Psoas muscle (tissue), 8 donors: ENCODE data around the gene TNRC6A. TPM values are rescaled to one million over a fixed set of nuclear protein-coding genes. Genes with fewer than 3 reads are reported as not detected.
A peak's percentile ranks its signal among the peaks of the same experiment; 100 is the strongest.

Experiments used
- ATAC-seq, 4 donors: fragments of 200-7000 bp; cut with Tn5 transposase; one replicate each; pipeline ENCODE4 v1.9.1; 2020; ENCODE audit warnings: moderate library complexity in 3 of 4, mild to moderate bottlenecking in 2 of 4
- DNase-seq, 2 donors: peaks; one replicate each; pipeline ENCODE4 v3.0.0-alpha.2; 2020
- H3K27ac ChIP-seq: fragments of 200-600 bp; one replicate; pipeline ENCODE4 v1.8.0; 2022
- H3K27me3 ChIP-seq, 3 donors: fragments of 200-600 bp in 1 of 3; one replicate each; pipeline versions ENCODE4 v1.6.1 to v1.8.0; 2013 to 2022; ENCODE audit warnings: low read length in 2 of 3, mild to moderate bottlenecking in 2 of 3, moderate library complexity in 1 of 3; ENCODE audit not compliant: insufficient read depth in 3 of 3
- H3K36me3 ChIP-seq, 2 donors: fragments of 200-600 bp in 1 of 2; one replicate each; pipeline versions ENCODE4 v1.6.1 to v1.8.0; 2013 to 2022; ENCODE audit warnings: low read depth in 1 of 2, mild to moderate bottlenecking in 1 of 2, moderate library complexity in 1 of 2; ENCODE audit not compliant: insufficient read depth in 1 of 2
- H3K4me1 ChIP-seq: fragments of 200-600 bp; one replicate; pipeline ENCODE4 v1.8.0; 2022
- H3K4me3 ChIP-seq: fragments of 200-600 bp; one replicate; pipeline ENCODE4 v1.8.0; 2022; ENCODE audit warnings: mild to moderate bottlenecking
- H3K9me3 ChIP-seq: fragments of 200-600 bp; one replicate; pipeline ENCODE4 v1.8.0; 2022
- WGBS, 3 donors: extraction: QIAGEN DNeasy Blood & Tissue Kit; methylation state at CpG; one replicate each; pipeline versions ENCODE4 v1.1.6 to v1.1.7; 2013; 5-methylcytosine and 5-hydroxymethylcytosine counted together
- intact Hi-C, 2 donors: fragments of 100-400 bp; cut with DNase I; formaldehyde crosslinking; loops; one replicate each; pipeline versions ENCODE4 v1.11.0 to v1.14.2; 2022
- polyA plus RNA-seq, 3 donors: library from polyadenylated mRNA; stranded (reverse); fragments of 200-250 nt; gene quantifications; one replicate each; pipeline ENCODE4 v1.2.3, GENCODE V29; 2013
- total RNA-seq, 4 donors: library from RNA; stranded (reverse); fragmentation: NEBNext Ultra II Directional in 2 of 4; extraction: Animal tissue kit (Norgen Biotek cat#: 25700) in 2 of 4; gene quantifications; one replicate each; pipeline versions ENCODE4 v1.2.1 to v1.2.4, GENCODE V29; 2021 to 2023
- TF ChIP-seq, protein P1 (sequence below): fragments of 200-600 bp; IDR thresholded peaks from one replicate; pipeline ENCODE4 v1.8.0; 2022; ENCODE audit warnings: antibody characterized with exemption
- donor health status: healthy with polysubstance abuse.
- donor health status: DM: no; HTN: no; CAD: no; lungs with moderate emphysema.
- donor health status: Bipolar disorder and iron deficiency.
- donor health status: healthy.
- donor health status: DM: yes; HTN: yes; CAD: no.
- donor health status: DM: no; HTN: no; CAD: no.
- donor health status: DM: no; HTN: no; CAD: no.
- donor health status: DM: yes; HTN: yes; CAD: no.

TNRC6A gene
- total and polyA plus RNA-seq, 7 donors, result 6.4 to 30.1 (median 20.9) TPM

DNA sequence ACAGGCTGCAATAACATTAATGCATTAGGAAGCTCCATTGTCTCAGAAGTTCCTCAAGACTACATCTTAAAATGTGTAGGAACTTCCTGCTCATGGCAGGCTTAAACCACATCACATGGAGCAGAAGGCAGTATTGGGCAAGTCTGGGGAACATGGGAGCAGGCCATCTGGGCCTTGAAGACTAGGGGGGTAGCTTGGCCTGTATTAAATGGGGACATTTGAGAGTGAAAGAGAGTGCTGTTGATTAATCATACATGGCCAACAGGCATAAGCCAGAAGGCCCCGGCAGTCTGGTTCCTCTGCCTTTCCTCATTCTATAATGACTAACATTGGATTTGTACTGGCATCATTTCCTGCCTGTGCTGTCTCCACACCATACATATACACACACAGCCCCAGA is 91.1 kb downstream of the TNRC6A start:
- H3K9me3 ChIP-seq, result no peaks in the 10 kb centered on the region
- H3K27ac ChIP-seq, result no peak overlapping the region
- TF ChIP-seq, protein P1, sequence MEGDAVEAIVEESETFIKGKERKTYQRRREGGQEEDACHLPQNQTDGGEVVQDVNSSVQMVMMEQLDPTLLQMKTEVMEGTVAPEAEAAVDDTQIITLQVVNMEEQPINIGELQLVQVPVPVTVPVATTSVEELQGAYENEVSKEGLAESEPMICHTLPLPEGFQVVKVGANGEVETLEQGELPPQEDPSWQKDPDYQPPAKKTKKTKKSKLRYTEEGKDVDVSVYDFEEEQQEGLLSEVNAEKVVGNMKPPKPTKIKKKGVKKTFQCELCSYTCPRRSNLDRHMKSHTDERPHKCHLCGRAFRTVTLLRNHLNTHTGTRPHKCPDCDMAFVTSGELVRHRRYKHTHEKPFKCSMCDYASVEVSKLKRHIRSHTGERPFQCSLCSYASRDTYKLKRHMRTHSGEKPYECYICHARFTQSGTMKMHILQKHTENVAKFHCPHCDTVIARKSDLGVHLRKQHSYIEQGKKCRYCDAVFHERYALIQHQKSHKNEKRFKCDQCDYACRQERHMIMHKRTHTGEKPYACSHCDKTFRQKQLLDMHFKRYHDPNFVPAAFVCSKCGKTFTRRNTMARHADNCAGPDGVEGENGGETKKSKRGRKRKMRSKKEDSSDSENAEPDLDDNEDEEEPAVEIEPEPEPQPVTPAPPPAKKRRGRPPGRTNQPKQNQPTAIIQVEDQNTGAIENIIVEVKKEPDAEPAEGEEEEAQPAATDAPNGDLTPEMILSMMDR, result no peak
- no peaks in the 10 kb centered on the region for H3K27me3 ChIP-seq
- H3K4me3 ChIP-seq, result no peak overlapping the region
- whole genome bisulfite sequencing, 3 donors, result 50 to 75% (median 68%) methylated on average over 1 of the region's 1 CpG
- H3K4me1 ChIP-seq, result no peaks in the 10 kb centered on the region
- ATAC-seq (no peak), DNase-seq (no peak)
- intact Hi-C loops, result no loop called here
- H3K36me3 ChIP-seq, result peaks cover 10 to 99% of the 10 kb centered on the region in 2 donors

DNA sequence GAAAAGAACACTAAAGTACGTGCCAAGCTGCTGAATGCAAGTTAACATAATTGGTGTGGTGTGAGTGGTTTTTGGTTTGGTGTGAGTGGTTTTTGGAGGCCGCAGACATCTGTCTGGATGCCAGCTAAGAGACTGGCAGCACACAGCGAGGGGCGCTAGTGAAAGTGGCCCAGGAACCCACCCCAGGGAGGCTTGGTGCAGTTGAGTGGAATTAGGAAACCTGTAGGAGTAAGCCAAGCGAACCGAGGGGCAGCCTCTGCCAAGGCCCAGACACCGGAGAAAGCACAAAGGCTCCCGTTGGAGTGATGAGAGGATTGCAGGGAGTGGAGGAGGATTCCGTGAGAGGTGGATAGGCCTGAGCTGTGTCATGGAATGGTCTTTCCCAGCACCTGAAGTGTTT is 91.7 kb downstream of the TNRC6A start:
- Histone ChIP-seq H3K27me3 (no peaks in the 10 kb centered on the region), H3K9me3 (no peaks in the 10 kb centered on the region), H3K36me3 (peaks cover 10 to 99% of the 10 kb centered on the region in 2 donors), H3K4me1 (no peaks in the 10 kb centered on the region), H3K4me3 (no peak overlapping the region), H3K27ac (no peak overlapping the region)
- intact Hi-C loops, result no loop called here
- TF ChIP-seq, protein P1, result no peak
- no peak for ATAC-seq
- DNase-seq, result no peak
- WGBS, 3 donors, result 73 to 83% (median 77%) methylated on average over 9 of the region's 9 CpGs

DNA sequence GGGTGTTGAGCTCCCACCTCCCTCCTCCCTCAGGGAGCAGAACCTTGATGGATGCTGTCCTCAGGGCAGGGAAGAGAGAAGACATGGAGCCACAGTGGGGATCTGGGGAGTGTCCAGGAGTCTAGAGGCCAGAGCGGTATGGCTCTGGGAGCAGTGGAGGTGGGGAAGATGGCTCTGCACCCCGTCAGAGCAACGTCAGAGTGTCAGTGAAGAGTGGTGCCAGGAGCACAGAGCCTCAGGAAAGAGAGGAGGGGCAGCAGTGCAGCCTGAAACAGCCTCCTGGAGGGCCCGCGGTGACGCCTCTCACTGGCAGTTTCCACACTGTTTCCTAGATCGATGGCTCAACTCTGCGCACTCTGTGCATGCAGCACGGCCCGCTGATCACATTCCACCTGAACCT is 93.1 kb downstream of the TNRC6A start:
- Histone ChIP-seq H3K27ac (no peak overlapping the region), H3K4me1 (no peaks in the 10 kb centered on the region), H3K27me3 (no peaks in the 10 kb centered on the region), H3K36me3 (peaks cover 7 to 99% of the 10 kb centered on the region in 2 donors), H3K4me3 (no peak overlapping the region), H3K9me3 (no peaks in the 10 kb centered on the region)
- DNase-seq, result no peak
- WGBS, 3 donors, result 90 to 92% (median 91%) methylated on average over 10 of the region's 10 CpGs
- intact Hi-C loops, result no loop called here
- TF ChIP-seq, protein P1, result no peak
- ATAC-seq, result no peak

DNA sequence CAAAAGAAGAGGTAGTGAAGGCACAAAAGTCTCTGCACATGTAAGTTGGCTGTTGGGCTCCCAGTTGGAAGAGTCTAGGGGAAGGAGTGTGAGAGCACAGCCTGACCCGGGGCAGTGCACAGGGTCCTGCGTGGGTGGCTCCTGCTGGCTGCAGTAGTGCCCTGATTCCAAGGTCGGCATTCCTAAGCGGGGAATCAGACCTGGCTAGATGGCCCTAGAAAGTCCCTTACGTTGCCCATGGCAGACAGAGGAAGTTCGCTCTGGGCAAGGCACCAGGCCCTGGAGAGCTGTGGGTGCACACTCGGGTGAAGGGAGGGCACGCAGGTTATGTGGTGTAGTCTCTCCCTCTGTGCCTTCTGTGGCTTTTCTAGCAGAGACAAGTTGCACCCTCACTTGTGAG is 93.5 kb downstream of the TNRC6A start:
- Histone ChIP-seq H3K9me3 (no peaks in the 10 kb centered on the region), H3K4me1 (no peaks in the 10 kb centered on the region), H3K27me3 (no peaks in the 10 kb centered on the region), H3K27ac (no peak overlapping the region), H3K4me3 (no peak overlapping the region), H3K36me3 (peaks cover 7 to 99% of the 10 kb centered on the region in 2 donors)
- TF ChIP-seq, protein P1, result no peak
- intact Hi-C loops, result no loop called here
- 72 to 88% (median 77%) methylated on average over 8 of the region's 8 CpGs for WGBS, 3 donors
- no peak for DNase-seq
- peak in 3 of 4 donors; percentile 16 to 36 (median 31) for ATAC-seq

DNA sequence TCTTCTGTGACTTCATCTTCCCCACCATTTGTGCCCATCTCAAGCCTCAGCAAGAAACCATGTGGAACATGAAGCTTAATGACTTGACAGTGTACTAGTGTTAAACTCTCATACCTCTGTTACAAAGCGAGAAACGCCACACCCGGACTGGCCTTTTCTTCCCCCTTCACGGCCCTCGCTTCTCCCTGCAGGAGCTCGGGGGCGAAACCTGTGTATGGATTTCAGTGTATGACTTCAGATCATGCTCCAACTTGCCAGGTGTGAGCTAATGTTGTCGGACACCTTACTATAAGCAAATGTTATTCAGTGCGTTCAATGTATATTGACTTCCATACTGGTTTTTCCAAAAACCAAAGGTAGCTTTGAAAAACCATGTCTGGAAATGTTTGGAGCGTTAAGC is 96.2 kb downstream of the TNRC6A start:
- Histone ChIP-seq H3K9me3 (no peaks in the 10 kb centered on the region), H3K27me3 (no peaks in the 10 kb centered on the region), H3K4me3 (no peak overlapping the region), H3K27ac (no peak overlapping the region), H3K36me3 (peaks cover 3 to 88% of the 10 kb centered on the region in 2 donors), H3K4me1 (no peaks in the 10 kb centered on the region)
- intact Hi-C loops, result no loop called here
- DNase-seq, result no peak
- 79 to 84% (median 81%) methylated on average over 10 of the region's 10 CpGs for WGBS, 3 donors
- TF ChIP-seq, protein P1, result no peak
- peak in 1 of 4 donors; percentile 17 for ATAC-seq
